ENCODE measurements around the gene CEP170. TPM values are rescaled to one million over a fixed set of nuclear protein-coding genes. Genes with fewer than 3 reads are reported as not detected.
"Not testable (repeated sequence)": the region's sequence is repeated elsewhere in the genome, so short reads cannot be mapped to it uniquely, and the experiment has no call there.

Gene CEP170
- total RNA-seq, 6 experiments from 2014 or later: 12.6 to 24.6 (median 14.6) TPM

DNA sequence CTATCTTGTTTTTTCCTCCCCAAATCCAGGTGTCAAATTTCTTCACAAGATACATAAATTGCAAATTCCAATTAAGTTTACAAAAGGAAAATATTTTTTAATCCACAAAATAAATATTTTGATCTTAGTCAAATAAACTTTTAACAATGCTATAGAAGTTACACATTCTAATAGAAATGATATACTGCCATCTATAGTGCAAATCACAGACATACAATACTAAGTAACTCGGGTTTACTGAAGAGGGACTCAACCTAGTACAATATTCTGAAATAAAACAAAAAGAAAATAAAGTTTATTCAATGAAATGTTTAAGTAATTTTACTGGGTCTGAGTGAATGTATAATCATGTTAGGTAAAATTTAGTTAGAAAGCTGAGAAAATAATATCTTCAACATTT, 114.6 kb downstream of the CEP170 start:
- intact Hi-C loops (cut with DNase I); H3K27ac ChIP-seq; ATAC-seq; H3K4me1 ChIP-seq; H3K9me3 ChIP-seq; H3K4me3 ChIP-seq; H3K27me3 ChIP-seq; DNase-seq: not testable (repeated sequence)
- WGBS (ENCODE audit: insufficient coverage, low coverage, low lambda C conversion rate, missing lambda C conversion rate): 75% methylated on average over 1 of the region's 1 CpG
- TF ChIP-seq, protein P1, sequence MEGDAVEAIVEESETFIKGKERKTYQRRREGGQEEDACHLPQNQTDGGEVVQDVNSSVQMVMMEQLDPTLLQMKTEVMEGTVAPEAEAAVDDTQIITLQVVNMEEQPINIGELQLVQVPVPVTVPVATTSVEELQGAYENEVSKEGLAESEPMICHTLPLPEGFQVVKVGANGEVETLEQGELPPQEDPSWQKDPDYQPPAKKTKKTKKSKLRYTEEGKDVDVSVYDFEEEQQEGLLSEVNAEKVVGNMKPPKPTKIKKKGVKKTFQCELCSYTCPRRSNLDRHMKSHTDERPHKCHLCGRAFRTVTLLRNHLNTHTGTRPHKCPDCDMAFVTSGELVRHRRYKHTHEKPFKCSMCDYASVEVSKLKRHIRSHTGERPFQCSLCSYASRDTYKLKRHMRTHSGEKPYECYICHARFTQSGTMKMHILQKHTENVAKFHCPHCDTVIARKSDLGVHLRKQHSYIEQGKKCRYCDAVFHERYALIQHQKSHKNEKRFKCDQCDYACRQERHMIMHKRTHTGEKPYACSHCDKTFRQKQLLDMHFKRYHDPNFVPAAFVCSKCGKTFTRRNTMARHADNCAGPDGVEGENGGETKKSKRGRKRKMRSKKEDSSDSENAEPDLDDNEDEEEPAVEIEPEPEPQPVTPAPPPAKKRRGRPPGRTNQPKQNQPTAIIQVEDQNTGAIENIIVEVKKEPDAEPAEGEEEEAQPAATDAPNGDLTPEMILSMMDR (IDR thresholded peaks at IDR 0.05): peak in 2 of 4 donors; percentile 13 to 15
- peaks cover 0 to 15% (median 0%) of the 10 kb centered on the region in 4 donors for H3K36me3 ChIP-seq

DNA sequence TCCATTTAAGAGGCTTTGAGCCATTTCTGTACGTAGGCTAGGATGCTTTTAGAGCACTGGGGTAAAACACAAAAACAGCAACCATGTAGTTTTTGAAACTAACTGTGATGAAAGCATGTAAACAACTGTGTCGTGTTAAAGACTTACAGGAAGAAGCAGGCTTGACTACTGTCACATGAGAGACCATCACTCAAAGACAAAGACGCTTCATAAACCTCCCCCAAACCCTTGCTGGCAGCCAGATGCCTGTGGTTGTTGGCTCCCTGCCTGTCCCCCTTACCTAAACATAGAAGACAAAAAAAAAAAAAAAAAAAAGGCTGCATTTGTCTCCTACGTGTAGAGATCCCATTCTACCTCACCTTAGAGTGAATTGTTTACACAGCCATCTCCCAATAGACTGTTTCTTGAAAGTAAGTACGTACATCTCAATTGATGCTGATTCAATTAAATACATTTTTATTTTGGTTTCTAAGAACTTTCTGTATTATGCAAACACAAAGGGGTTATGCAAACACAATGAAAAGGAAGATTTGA, 132.1 kb downstream of the CEP170 start:
- 67% methylated on average over 5 of the region's 5 CpGs for WGBS (ENCODE audit: insufficient coverage, low coverage, low lambda C conversion rate, missing lambda C conversion rate)
- H3K27ac ChIP-seq; H3K36me3 ChIP-seq; ATAC-seq; H3K4me1 ChIP-seq; H3K27me3 ChIP-seq; intact Hi-C loops (cut with DNase I); DNase-seq; H3K4me3 ChIP-seq; H3K9me3 ChIP-seq: not testable (repeated sequence)

DNA sequence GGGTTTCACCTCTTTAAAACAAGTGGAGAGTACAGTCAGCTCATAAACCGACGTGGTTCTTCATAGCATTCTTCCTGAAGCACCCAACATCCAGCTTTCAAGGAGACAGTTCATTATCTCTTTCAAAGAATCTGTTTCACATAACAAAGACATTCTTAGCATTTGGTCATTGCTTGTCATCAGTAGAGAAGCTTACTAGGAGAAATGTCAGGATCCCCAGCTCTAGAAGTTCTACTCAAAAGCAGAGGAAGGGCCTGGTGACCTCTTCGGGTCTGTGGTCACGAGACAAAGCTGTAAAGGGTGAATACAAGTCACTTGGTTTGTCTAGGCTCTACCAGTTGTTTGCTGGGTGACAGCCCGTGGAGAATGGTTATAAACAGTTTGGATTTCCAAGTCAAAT, 133.1 kb downstream of the CEP170 start:
- H3K4me1 ChIP-seq; ATAC-seq; intact Hi-C loops (cut with DNase I); H3K4me3 ChIP-seq; H3K9me3 ChIP-seq; H3K27ac ChIP-seq; DNase-seq; H3K27me3 ChIP-seq; H3K36me3 ChIP-seq: not testable (repeated sequence)
- WGBS (ENCODE audit: insufficient coverage, low coverage, low lambda C conversion rate, missing lambda C conversion rate): 64% methylated on average over 2 of the region's 5 CpGs

DNA sequence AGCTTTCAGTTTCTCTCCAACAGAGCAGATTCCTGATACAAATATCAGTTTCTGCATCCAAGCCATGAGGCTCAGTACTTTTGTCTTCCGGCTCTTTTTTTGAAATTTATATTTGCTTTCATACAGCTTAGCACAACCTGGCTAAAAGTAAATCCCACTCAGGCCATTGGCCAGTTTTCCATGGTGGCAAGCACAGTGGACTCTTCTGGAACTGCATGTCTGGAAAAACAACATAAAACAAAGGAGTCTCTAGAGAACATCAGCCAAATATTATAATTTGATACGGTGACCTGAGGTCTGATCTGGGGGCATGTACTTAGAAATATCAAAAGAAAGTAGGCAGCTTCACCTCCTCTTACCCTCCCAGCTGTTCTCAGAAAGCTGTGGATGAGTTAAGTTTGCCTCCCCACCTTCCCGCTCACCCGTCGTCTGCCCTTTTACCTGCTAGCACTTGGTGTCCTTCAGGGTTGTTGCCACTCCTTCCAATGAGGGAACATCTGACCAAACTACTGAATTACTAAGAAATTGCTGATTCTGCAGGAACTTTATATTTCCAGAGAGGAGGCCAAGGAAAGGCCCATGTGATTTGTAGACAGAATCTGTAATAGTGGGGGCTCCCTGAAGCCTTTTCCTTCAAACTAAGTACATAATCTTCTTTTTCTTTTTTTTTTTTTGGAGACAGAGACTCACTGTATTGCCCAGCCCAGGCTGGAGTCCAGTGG, 136.3 kb downstream of the CEP170 start:
- H3K36me3 ChIP-seq; ATAC-seq; H3K4me1 ChIP-seq; DNase-seq; intact Hi-C loops (cut with DNase I); H3K9me3 ChIP-seq; H3K27me3 ChIP-seq; H3K4me3 ChIP-seq; H3K27ac ChIP-seq: not testable (repeated sequence)
- WGBS (ENCODE audit: insufficient coverage, low coverage, low lambda C conversion rate, missing lambda C conversion rate): 43% methylated on average over 3 of the region's 5 CpGs

DNA sequence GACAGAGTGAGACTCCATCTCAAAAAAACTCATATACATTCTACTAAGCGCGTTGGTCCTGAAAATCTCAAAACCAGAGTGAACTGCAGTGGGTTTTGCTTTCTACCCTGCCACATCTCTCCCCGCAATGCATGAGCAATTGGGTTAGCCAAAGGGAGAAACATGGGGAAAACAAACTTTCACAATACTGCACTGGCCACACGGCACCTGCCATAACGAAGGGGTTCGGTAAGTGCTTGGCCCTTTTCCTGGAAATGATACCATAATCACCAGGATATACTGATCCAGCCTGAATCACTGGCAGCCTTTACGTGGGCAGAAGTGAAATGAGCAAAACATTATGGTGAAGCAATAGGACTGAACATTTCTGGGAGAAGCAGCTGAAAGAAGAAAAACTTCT, 138.9 kb downstream of the CEP170 start:
- H3K4me3 ChIP-seq; H3K27me3 ChIP-seq; intact Hi-C loops (cut with DNase I); H3K4me1 ChIP-seq; DNase-seq; H3K36me3 ChIP-seq; H3K27ac ChIP-seq; ATAC-seq; H3K9me3 ChIP-seq: not testable (repeated sequence)
- WGBS (ENCODE audit: insufficient coverage, low coverage, low lambda C conversion rate, missing lambda C conversion rate): 98% methylated on average over 6 of the region's 7 CpGs

DNA sequence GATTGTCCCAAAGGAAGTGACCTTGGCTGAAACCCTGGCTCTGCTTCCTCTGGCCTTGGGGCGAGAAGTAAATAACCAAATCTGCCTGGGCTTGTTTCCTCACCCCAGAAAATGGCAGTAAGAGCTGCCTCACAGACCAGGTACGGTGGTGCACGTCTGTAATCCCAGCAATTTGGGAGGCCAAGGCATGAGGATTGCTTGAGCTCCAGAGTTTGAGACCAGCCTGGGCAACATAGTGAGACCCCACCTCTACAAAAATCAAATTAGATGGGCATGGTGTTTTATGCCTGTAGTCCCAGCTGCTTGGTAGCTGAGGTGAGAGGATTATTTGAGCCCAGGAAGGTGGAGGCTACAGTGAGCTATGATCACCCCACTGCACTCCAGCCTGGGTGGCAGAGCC, 140.3 kb downstream of the CEP170 start:
- intact Hi-C loops (cut with DNase I); ATAC-seq; H3K27me3 ChIP-seq; H3K36me3 ChIP-seq; H3K27ac ChIP-seq; DNase-seq; H3K9me3 ChIP-seq; H3K4me1 ChIP-seq; H3K4me3 ChIP-seq: not testable (repeated sequence)
- 44% methylated on average over 2 of the region's 3 CpGs for WGBS (ENCODE audit: insufficient coverage, low coverage, low lambda C conversion rate, missing lambda C conversion rate)

DNA sequence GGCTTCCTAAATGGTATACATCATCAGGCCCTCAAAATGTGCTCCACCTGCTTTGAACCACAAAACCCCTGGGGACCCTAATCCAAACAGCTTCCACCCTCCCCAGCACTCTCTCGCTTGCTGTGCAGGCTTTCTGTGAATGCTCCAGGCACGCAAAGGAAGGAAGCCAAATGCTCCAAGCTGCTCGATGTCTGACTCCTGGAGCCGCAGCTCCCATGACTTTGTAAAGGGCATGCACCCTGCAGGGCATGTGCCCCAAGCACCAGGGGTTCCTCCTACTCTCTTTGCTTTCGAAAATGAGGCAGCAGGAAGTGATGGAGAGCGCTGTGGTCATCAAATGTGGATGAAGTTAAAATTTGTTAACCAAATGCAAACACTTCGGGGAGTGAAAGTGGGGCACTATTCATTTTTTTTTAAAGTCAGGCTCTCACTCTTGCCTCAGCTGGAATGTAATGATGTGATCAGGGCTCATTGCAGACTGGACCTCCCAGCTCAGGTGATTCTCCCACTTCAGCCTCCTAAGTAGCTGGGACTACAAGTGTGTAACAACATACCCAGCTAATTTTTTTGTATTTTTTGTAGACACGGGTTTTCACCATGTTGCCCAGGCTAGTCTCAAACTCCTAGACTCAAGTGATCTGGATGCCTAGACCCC, 140.9 kb downstream of the CEP170 start:
- peak; percentile 20 to 41 (median 26) for ATAC-seq
- H3K4me1 ChIP-seq; H3K9me3 ChIP-seq; H3K36me3 ChIP-seq; H3K4me3 ChIP-seq; DNase-seq; H3K27me3 ChIP-seq; H3K27ac ChIP-seq; intact Hi-C loops (cut with DNase I): not testable (repeated sequence)
- 8% methylated on average over 6 of the region's 8 CpGs for WGBS (ENCODE audit: insufficient coverage, low coverage, low lambda C conversion rate, missing lambda C conversion rate)

DNA sequence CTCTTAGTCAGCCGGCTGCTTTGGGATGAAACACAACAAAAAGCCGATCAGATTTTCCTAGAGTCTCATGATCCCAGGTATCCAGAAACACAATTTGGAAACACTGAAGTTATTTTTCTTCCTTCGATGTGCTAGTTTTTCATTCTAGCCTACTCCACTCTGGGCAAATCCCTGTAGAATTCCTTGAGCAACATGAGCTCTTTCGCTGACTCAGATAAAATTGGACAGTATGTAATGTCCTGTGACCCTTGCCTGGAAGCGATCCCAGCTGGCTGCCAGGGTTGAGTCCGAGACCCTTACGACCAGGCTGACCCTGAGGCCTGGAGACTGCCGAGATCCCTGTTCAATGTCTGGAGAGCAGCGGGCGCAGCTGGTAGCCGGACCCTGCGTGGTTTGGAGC, 147.9 kb downstream of the CEP170 start:
- intact Hi-C loops (cut with DNase I); H3K4me3 ChIP-seq; H3K27ac ChIP-seq; H3K36me3 ChIP-seq; H3K4me1 ChIP-seq; H3K9me3 ChIP-seq; DNase-seq; ATAC-seq; H3K27me3 ChIP-seq: not testable (repeated sequence)
- 77% methylated on average over 3 of the region's 12 CpGs for WGBS (ENCODE audit: insufficient coverage, low coverage, low lambda C conversion rate, missing lambda C conversion rate)

DNA sequence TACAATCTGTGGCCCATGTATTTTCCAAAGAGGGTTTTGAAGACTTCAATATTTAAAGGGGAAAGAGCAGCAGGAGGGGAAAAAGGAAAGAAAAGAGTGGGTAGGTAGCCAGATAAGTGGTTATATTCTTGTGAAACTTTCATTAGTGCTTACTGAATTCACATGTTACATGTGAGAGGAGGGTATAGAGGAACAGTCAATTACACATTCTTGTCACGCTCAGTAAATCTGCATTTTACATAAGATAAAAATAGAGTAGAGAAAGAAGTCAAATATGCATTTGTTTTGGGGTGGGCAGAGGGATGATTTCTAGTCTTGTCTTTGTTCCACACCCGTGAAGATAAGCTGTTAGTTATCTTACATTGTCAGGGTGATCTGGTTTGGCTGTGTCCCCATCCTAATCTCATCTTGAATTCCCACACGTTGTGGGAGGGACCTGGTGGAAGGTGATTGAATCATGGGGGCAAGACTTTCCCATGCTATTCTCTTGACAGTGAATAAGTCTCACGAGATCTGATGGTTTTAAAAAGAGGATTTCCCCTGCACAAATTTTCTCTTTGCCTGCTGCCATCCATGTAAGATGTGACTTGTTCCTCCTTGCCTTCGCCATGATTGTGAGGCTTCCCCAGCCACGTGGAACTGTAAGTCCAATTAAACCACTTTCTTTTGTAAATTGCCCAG, 149.3 kb downstream of the CEP170 start:
- H3K9me3 ChIP-seq; ATAC-seq; H3K27me3 ChIP-seq; H3K36me3 ChIP-seq; H3K27ac ChIP-seq; intact Hi-C loops (cut with DNase I); H3K4me1 ChIP-seq; H3K4me3 ChIP-seq; DNase-seq: not testable (repeated sequence)
- WGBS (ENCODE audit: insufficient coverage, low coverage, low lambda C conversion rate, missing lambda C conversion rate): 48% methylated on average over 6 of the region's 6 CpGs

DNA sequence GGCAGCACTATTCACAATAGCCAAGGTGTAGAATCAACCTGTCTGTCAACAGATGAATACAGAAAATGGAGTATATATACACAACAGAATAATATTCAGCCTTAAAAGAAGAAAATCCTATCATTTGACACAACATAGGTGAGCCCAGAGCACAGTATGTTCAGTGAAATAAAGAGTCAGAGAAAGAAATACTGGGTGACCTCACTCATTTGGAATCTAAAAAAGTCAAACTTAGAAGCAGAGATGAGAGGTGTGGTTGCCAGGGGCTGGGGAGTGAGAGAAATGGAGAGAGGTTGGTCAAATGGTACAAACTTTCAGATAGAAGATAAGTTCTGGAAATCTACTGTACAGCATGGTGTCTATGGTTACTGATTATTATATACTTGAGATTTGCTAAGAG, 150.0 kb downstream of the CEP170 start:
- ATAC-seq; H3K9me3 ChIP-seq; DNase-seq; H3K4me1 ChIP-seq; H3K27me3 ChIP-seq; intact Hi-C loops (cut with DNase I); H3K4me3 ChIP-seq; H3K27ac ChIP-seq; H3K36me3 ChIP-seq: not testable (repeated sequence)

Measured in right lobe of liver (tissue), 6 donors.